B cell (primary cell): ENCODE results near the gene ELL.

Source experiments
- EZH2 ChIP-seq: IDR thresholded peaks from 2 replicates; pipeline ENCODE4 v1.6.1; 2012; ENCODE audit warnings: borderline replicate concordance, low read depth, mild to moderate bottlenecking, moderate library complexity, low read length; ENCODE audit not compliant: insufficient read depth, poor library complexity, severe bottlenecking
- TF ChIP-seq, protein P1 (sequence below): fragments of 200-600 bp; IDR thresholded peaks from one replicate; pipeline ENCODE4 v1.8.0; 2022; ENCODE audit warnings: antibody characterized with exemption, mild to moderate bottlenecking

DNA sequence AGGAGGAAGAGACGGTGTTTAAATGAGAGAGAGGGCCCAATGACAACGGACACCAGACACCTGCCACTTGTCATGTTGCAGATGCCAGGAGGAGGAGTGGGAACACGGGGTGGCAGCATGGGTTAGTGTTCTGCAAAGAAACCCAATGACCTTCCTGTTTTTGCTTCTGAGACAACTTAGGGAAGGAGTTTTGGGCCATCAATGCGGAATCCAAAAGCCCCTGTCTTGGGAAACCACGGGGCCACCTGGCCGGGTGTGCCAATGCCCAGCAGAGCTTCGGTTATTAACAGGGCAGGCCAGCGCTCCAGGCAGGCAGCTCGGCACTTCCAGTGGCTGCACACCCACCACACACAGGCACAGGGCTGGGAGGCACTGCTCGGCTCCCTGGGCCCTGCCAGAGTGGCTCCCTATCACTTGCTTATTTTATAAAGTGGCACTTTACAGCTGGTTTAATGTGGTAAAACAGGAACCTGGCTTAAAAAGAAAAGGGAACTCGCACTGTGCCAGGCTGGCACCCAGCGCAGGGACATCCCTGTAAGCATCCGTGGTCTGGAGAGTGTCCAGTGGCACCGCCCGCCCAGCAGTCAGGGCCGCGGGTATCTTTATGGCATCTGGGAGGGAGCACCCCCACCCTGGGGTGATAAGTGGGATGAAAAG lies 19.1 kb downstream of the ELL start:
- TF ChIP-seq, protein P1, sequence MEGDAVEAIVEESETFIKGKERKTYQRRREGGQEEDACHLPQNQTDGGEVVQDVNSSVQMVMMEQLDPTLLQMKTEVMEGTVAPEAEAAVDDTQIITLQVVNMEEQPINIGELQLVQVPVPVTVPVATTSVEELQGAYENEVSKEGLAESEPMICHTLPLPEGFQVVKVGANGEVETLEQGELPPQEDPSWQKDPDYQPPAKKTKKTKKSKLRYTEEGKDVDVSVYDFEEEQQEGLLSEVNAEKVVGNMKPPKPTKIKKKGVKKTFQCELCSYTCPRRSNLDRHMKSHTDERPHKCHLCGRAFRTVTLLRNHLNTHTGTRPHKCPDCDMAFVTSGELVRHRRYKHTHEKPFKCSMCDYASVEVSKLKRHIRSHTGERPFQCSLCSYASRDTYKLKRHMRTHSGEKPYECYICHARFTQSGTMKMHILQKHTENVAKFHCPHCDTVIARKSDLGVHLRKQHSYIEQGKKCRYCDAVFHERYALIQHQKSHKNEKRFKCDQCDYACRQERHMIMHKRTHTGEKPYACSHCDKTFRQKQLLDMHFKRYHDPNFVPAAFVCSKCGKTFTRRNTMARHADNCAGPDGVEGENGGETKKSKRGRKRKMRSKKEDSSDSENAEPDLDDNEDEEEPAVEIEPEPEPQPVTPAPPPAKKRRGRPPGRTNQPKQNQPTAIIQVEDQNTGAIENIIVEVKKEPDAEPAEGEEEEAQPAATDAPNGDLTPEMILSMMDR = no peak
- TF ChIP-seq EZH2 = no peak
